ENCODE results near the gene WDR93.
A peak's percentile ranks its signal among the peaks of the same experiment; 100 is the strongest.
"Not testable (repeated sequence)": the region's sequence is repeated elsewhere in the genome, so short reads cannot be mapped to it uniquely, and the experiment has no call there.

WDR93 gene

GRCh38 chr15:89774492-89774891 is 83.9 kb downstream of the WDR93 start:
- DNase-seq: no peak

GRCh38 chr15:89775815-89776214 is 85.2 kb downstream of the WDR93 start:
- DNase-seq: no peak

- peak; percentile 19 to 60 for DNase-seq
Observed at GRCh38 chr15:89776274-89777072, 85.9 kb downstream of the WDR93 start, which contains the start of gene MESP2. TSS of gene MESP2 (plus strand) at chr15:89776332. CDS start at chr15:89776358, 26 bp downstream.

GRCh38 chr15:89777073-89777751 is 86.6 kb downstream of the WDR93 start:
- DNase-seq: no peak

- no peak for DNase-seq
Observed at GRCh38 chr15:89777782-89778380, 87.3 kb downstream of the WDR93 start.

DNA sequence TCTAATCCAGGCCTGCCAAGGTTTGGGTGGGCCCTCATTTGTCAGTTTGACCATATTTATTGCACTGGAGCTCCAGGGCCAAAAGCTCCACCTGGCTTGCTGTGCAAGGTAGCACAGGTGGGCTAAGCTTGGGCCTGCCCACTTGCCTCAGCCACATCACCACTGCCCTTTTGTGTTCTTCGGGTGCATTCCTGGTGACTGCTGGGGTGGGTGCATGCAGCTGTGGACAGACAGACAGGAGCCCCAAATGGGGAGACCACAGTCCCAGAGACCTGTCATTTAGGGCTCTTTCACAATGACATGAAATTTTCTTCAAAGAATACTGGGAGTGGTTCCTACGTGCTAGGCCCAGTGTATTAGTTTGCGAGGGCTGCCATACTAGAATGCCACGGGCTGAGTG is 88.2 kb downstream of the WDR93 start:
- DNase-seq: no peak

GRCh38 chr15:89780601-89781000 is 90.0 kb downstream of the WDR93 start:
- no peak for DNase-seq

DNA sequence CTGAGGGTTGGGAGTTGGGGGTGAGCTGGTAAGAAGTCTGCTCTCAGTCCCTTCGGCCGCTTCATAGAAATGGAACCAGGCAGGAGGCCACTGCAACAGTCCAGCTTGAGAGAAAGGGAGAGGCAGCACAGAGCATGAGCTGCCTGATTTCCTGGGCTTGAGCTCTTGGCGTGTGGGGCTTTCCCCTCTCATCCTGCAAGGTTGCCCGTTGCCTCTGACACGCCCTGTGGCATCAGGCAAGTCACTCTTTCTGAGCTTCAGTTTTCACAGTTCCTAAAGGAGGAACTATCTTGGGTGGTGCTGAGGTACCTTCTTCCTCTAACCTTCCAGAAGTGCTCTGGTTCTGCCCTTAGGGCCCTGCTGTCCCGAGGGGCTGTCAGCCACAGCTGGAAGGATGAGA is 90.4 kb downstream of the WDR93 start:
- DNase-seq: no peak

- DNase-seq: no peak
Observed at GRCh38 chr15:89781891-89782618, 91.4 kb downstream of the WDR93 start.

DNA sequence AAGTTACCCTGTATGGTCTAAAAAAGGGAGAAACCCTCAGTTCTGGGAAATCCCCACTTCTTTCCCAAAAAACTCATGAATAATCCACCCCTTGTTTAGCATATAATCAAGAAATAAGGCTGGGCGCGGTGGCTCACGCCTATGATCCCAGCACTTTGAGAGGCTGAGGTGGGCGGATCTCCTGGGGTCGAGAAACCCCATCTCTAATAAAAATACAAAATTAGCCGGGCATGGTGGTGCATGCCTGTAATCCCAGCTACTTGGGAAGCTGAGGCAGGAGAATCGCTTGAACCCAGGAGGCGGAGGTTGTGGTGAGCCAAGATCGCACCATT is 92.0 kb downstream of the WDR93 start:
- DNase-seq: not testable (repeated sequence)

GRCh38 chr15:89783111-89783860 is 92.7 kb downstream of the WDR93 start:
- DNase-seq: no peak

DNA sequence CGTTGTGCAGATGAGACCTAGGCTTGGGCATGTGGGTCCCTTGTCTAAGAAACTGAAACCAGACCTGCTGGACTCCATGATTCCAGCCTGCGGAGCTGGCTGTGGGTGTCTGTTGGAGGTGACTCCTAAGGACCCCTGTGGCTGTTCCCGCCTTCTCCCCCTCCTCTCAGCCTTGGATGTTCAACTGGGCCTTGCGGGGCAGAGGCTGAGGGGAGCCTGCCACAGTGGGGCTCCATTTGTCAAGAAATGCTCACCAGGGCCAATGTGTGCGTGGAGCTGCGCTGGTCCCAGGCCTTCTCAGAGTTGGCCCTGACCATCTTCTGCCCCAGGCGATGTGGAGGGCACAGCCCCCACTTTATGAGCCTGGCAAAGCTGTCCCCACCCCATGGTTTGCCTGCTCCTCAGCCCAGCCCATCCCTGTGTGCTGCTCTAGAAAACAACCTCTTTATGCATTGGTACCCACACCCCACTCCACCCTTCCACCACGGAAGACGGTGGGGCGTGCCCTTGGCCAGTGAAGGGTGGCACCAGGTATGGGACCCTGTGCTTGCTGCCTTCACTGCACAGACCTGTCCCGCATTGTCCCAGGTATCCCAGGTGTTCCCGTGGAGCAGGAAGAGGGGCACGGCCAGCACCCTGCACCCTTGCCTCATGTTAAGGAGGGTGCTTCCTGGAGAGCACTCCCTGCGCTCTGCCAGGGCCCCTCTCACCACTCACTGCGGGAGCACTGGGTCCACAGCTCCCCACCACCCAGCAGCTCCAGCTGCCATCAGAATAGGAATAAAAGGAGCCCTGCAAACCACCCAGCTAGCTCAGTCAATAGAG is 93.5 kb downstream of the WDR93 start:
- no peak for DNase-seq

- DNase-seq: no peak
Observed at GRCh38 chr15:89784686-89784960, 94.0 kb downstream of the WDR93 start.

DNA sequence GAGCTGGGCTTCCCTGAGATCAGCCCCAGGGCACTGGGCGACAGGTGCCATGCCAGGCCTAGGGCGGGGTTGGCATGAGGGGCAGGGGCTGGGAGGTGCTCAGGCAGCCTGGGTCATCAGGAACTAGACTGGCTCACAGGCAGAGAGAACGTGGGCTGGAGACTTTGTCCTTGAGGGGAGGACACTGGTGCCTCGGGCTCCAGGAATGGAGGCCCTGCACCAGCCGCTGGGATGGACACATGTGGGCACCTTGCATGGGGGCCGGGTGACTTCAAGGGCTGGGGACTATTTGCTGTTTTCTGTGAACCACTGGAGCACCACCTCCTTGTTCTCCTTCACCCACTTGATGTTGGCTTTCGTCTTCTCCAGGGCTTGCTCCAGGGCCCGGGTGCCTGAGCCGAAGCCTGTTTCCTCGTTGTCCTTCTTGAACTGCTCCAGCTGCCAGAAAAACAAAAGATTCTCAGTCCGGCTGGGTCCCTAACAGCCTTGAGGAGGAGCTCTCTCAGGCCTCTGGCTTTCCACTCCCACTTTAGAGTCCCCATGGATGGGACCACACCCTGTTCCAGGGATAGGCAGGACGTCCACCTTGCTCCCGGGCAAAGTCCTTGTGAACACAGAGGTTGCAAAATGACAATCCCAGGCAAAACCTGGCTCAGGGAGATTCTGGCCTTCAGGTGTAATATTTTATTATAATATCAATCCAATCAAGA is 94.6 kb downstream of the WDR93 start:
- DNase-seq: no peak

GRCh38 chr15:89785774-89786140 is 95.1 kb downstream of the WDR93 start:
- no peak for DNase-seq

GRCh38 chr15:89787944-89788343 is 97.3 kb downstream of the WDR93 start:
- DNase-seq: no peak

- DNase-seq: not testable (repeated sequence)
Observed at GRCh38 chr15:89788585-89788984, 98.0 kb downstream of the WDR93 start.

DNA sequence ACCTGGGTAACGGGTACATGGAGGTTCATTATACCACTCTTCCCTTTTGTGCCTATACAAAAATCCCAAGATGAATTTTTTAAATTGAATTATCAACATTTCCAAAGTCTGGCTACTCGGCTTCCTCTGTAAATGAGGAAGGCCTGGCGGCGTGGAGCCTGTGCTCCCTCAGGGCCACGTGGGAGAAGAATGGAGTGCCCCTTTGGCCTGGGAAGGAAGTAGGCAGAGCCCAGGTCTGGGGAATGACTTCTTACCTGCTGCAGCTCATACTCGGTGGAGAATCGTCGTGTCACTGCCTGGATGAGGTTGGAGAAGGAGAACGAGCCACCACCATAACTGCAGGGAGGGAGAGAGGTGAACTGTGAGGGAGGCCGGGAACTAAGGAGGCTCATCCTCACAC is 99.6 kb downstream of the WDR93 start:
- DNase-seq: no peak

- no peak for DNase-seq
Observed at GRCh38 chr15:89790661-89791060, 100.0 kb downstream of the WDR93 start.

DNA sequence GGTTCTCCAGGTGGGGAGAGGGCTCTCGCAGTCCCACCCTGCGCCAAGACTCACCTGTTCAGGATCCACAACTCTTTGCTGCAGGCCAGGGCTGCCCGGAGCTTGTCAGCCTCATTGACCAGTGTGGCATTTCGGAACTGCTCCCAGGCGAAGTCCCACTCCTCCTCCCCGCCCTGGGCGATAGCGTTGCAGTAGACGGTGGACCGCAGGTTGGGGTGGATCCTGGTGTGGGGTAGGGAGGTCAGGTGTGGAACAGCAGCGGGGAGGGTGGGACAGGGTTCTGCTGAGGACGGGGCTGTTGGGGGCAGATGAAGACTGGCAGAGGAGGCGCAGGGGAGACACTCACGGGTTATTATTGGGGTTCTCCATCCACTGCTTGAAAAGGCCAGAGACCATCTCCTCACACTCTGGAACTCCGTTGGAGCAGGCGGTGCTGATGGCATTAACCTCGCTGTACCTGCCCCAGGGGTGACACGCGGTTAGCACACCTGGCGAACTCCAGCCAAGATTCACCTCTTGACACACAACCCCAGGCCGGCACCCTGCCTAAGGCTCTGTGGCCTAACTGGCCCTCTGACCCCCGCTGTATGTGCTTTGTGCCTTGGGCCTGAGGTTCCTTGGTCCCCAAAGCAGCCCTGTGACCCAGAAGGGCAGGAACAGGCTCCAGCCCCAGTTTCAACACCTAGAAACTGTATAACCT is 101.6 kb downstream of the WDR93 start:
- DNase-seq: no peak
